CD8-positive, alpha-beta memory T cell (primary cell): ENCODE measurements around the gene TMPRSS13. TPM values are rescaled to one million over a fixed set of nuclear protein-coding genes. Genes with fewer than 3 reads are reported as not detected.

Experiments used
- CTCF ChIA-PET: fragments of 350-600 bp; sonication (Branson Sonifier 250); formaldehyde crosslinking; loops from one replicate; lab custom pipeline; 2021; ENCODE audit warnings: antibody characterized with exemption; lab: Charles Lee
- POLR2A ChIA-PET: fragments of 350-600 bp; sonication (Branson Sonifier 250); formaldehyde crosslinking; loops from one replicate; lab custom pipeline; 2021; ENCODE audit warnings: antibody characterized with exemption; lab: Charles Lee
- DNase-seq, 5 donors: peaks; one replicate each; pipeline versions ENCODE4 v3.0.0 to v3.0.0-alpha.2; 2020 to 2022; ENCODE audit warnings: mixed read lengths in 1 of 5
- H3K27ac ChIP-seq: one replicate; pipeline ENCODE4 v1.7.0; 2013; ENCODE audit warnings: low read depth, mild to moderate bottlenecking, low read length, moderate library complexity
- H3K27me3 ChIP-seq: 2 replicates; pipeline ENCODE4 v1.7.0; 2013; ENCODE audit warnings: low read length, mild to moderate bottlenecking; ENCODE audit not compliant: insufficient read depth, poor library complexity, severe bottlenecking
- H3K36me3 ChIP-seq: 2 replicates; pipeline ENCODE4 v1.7.0; 2013; ENCODE audit warnings: mild to moderate bottlenecking, low read length, moderate library complexity; ENCODE audit not compliant: insufficient read depth
- H3K4me1 ChIP-seq: 2 replicates; pipeline ENCODE4 v1.7.0; 2013; ENCODE audit warnings: mild to moderate bottlenecking, low read length, moderate library complexity; ENCODE audit not compliant: insufficient read depth
- H3K4me3 ChIP-seq: 2 replicates; pipeline ENCODE4 v1.7.0; 2013; ENCODE audit warnings: mild to moderate bottlenecking, low read length
- H3K9me3 ChIP-seq: 2 replicates; pipeline ENCODE4 v1.7.0; 2013; ENCODE audit warnings: mild to moderate bottlenecking, low read length
- H3K27ac Mint-ChIP-seq, 8 donors: one replicate each; pipeline ENCODE4 v1.8.0; 2020 to 2021; ENCODE audit warnings: mixed read lengths in 8 of 8, mild to moderate bottlenecking in 6 of 8, inconsistent platforms in 3 of 8, moderate library complexity in 3 of 8
- H3K27me3 Mint-ChIP-seq, 2 donors: one replicate each; pipeline ENCODE4 v1.8.0; 2020 to 2021; ENCODE audit warnings: mixed read lengths in 2 of 2, mild to moderate bottlenecking in 1 of 2, moderate library complexity in 1 of 2
- H3K36me3 Mint-ChIP-seq, 3 donors: one replicate each; pipeline ENCODE4 v1.8.0; 2020 to 2021; ENCODE audit warnings: mixed read lengths in 3 of 3, inconsistent platforms in 1 of 3, mild to moderate bottlenecking in 1 of 3
- H3K4me1 Mint-ChIP-seq, 3 donors: one replicate each; pipeline ENCODE4 v1.8.0; 2020 to 2021; ENCODE audit warnings: mixed read lengths in 3 of 3, inconsistent platforms in 1 of 3, mild to moderate bottlenecking in 1 of 3
- H3K4me3 Mint-ChIP-seq, 7 donors: one replicate each; pipeline ENCODE4 v1.8.0; 2020 to 2021; ENCODE audit warnings: mixed read lengths in 7 of 7, mild to moderate bottlenecking in 6 of 7, moderate library complexity in 4 of 7, inconsistent platforms in 2 of 7
- H3K9me3 Mint-ChIP-seq, 5 donors: one replicate each; pipeline ENCODE4 v1.8.0; 2020 to 2022; ENCODE audit warnings: mixed read lengths in 5 of 5, mild to moderate bottlenecking in 3 of 5, moderate library complexity in 2 of 5, inconsistent platforms in 1 of 5
- polyA plus RNA-seq: library from polyadenylated mRNA; unstranded; fragments of 300-500 nt; fragmentation: Illumina TruSeq; gene quantifications from one replicate; pipeline ENCODE4 v1.2.3, GENCODE V29; 2021
- total RNA-seq, 2 experiments: library from RNA; stranded (reverse); gene quantifications; one replicate each; pipeline ENCODE4 v1.2.3, GENCODE V29; 2021

TMPRSS13 gene
- total and polyA plus RNA-seq, 3 experiments from 2014 or later, result 1.4 to 1.5 (median 1.5) TPM

DNA sequence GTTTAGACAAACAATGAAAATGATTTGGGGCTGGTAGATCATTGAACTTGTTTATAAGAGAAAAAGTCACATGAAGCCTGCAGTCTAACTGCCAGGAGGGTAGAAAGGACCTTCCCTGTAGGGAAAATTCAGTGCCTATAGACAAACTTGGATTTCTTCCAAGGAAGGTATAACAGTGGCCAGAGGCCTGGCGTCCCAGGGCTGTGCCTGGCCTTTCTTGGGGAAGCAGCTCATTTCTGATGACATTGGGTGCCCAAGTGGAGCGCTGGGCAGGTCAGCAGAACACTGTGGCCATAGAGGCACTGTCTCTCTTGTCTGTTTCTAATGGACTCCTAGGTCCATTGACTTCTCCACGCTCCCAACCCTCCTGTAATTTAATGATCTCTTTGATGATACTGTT lies 46.1 kb downstream of the TMPRSS13 start:
- no peaks in the 10 kb centered on the region for H3K9me3 Mint-ChIP-seq
- no peak overlapping the region for H3K27ac Mint-ChIP-seq
- Histone ChIP-seq H3K27ac (no peak overlapping the region), H3K27me3 (no peaks in the 10 kb centered on the region), H3K4me1 (no peaks in the 10 kb centered on the region), H3K9me3 (no peaks in the 10 kb centered on the region), H3K4me3 (no peak overlapping the region), H3K36me3 (no peaks in the 10 kb centered on the region)
- ChIA-PET CTCF (no interaction called here), POLR2A (no interaction called here)
- no peak overlapping the region for H3K4me3 Mint-ChIP-seq
- no peaks in the 10 kb centered on the region for H3K4me1 Mint-ChIP-seq
- DNase-seq, result no peak
- H3K36me3 Mint-ChIP-seq, result no peaks in the 10 kb centered on the region
- H3K27me3 Mint-ChIP-seq, result peaks cover 21 to 35% of the 10 kb centered on the region in 2 donors

DNA sequence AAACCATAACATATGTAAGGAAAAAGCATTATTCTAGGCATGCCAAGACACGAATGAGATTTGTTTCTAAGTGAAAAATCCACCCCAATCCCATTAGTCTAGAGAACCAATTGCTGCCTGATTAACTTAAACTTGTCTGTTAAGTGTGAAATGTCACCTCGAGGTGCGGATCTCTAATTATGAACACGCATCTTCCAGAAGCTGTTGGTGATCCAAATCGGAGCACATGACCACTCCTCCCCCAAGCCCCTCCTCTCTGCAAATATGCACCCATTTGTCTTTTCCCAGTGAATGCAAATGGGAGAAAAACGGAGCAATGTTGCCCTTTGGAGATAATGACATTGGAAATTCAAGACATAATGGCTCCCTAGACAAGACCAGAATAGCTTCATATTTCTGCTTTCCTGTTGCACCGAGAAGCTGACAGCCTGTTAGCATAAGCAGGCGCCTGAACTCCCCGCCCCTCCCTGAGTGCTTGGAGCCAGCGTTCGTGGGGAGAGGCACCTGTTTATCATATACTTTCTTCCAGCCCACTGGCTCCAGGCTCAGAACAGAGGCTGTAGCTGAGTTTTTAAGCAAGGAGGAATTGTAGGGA lies 46.8 kb downstream of the TMPRSS13 start:
- Mint-ChIP-seq H3K4me1 (no peaks in the 10 kb centered on the region), H3K9me3 (no peaks in the 10 kb centered on the region), H3K27ac (no peak overlapping the region), H3K36me3 (no peaks in the 10 kb centered on the region), H3K27me3 (peaks cover 24 to 39% of the 10 kb centered on the region in 2 donors), H3K4me3 (no peak overlapping the region)
- H3K27me3 ChIP-seq, result peaks cover under 1% of the 10 kb centered on the region
- no peak overlapping the region for H3K4me3 ChIP-seq
- POLR2A ChIA-PET, result no interaction called here
- H3K4me1 ChIP-seq, result no peaks in the 10 kb centered on the region
- CTCF ChIA-PET, result no interaction called here
- H3K9me3 ChIP-seq, result no peaks in the 10 kb centered on the region
- no peak for DNase-seq
- no peaks in the 10 kb centered on the region for H3K36me3 ChIP-seq
- no peak overlapping the region for H3K27ac ChIP-seq

DNA sequence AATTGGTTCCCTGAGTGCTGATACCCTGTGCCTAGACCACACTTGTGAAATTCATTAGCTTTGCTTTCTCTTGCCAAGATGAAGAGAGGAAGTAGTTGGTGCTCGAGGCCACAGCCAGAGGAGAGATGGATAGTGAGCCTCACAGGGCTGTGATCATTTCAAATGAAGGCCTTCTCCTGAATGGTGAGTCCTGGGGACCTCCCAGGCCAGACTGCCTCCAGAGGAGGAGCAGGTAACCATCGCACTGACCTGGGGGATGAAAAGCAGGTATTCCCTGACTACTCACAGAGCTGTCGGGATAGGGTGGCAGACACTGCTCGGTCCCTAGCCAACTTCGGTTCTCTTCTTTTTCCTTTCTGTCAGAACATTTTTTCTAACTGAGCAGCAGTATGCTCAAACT lies 48.0 kb downstream of the TMPRSS13 start:
- Mint-ChIP-seq H3K4me3 (no peak overlapping the region), H3K4me1 (peaks cover 7 to 9% (median 9%) of the 10 kb centered on the region in 3 donors), H3K9me3 (no peaks in the 10 kb centered on the region), H3K27ac (no peak overlapping the region), H3K27me3 (peaks cover 32 to 48% of the 10 kb centered on the region in 2 donors), H3K36me3 (no peaks in the 10 kb centered on the region)
- Histone ChIP-seq H3K9me3 (no peaks in the 10 kb centered on the region), H3K27ac (no peak overlapping the region), H3K36me3 (no peaks in the 10 kb centered on the region), H3K4me1 (peaks cover 6% of the 10 kb centered on the region), H3K4me3 (no peak overlapping the region), H3K27me3 (peaks cover 11% of the 10 kb centered on the region)
- CTCF ChIA-PET, result no interaction called here
- POLR2A ChIA-PET, result no interaction called here
- no peak for DNase-seq

DNA sequence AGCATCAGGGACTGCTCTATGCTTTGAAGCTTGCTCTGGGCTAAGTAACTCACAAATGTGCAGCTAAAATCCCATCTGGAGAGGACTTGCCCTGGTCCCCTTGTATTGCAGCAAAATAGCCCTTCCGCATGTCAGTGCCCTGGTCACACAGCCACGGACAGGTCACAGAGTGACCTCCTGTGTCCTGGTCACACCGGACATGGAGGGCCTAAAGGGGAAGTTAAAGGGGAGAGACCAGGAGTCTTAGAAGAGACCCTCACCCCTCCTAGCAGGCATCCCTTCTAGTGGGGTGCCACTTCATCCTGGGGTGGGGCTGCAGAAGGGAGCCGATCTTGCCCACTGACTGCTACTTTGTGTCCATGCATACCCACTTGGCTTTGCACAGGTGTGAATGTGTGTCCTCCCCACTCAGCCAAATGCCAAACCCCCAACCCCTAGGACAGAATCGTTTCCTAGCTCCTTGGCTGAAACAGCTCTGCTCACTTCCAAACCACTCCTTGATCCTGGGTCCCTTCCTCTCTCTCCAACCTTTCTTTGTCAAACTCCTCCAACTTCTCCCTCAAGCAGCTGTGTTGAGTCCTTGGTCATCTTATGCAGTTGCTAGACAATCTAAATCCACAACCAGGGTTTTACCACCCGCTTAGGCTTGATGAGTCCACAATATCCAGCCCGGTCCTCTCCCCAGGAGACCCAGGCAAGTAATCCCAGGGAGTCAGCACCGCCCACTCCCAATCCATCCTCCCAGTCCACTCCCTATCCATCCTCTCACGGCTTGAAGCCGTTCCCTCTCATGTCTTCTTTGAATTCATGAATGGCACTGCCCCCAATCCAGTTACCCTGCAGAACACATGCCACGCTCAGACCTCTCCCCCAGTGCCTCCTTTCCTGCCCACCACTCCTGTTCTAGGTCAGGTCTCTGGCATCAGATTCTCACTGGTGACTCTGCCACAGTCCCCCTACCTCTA lies 49.4 kb downstream of the TMPRSS13 start:
- Histone ChIP-seq H3K4me3 (no peak overlapping the region), H3K27ac (no peak overlapping the region), H3K36me3 (no peaks in the 10 kb centered on the region), H3K9me3 (no peaks in the 10 kb centered on the region), H3K4me1 (peaks cover 20% of the 10 kb centered on the region), H3K27me3 (peaks cover 25% of the 10 kb centered on the region)
- Mint-ChIP-seq H3K4me1 (peaks cover 19 to 23% (median 23%) of the 10 kb centered on the region in 3 donors), H3K36me3 (peaks cover 0 to 1% (median 0%) of the 10 kb centered on the region in 3 donors), H3K9me3 (no peaks in the 10 kb centered on the region), H3K27me3 (peaks cover 45 to 62% of the 10 kb centered on the region in 2 donors), H3K27ac (no peak overlapping the region), H3K4me3 (peak overlapping the region in 1 of 7 donors; percentile 29)
- DNase-seq, result no peak
- ChIA-PET POLR2A (interaction anchor here (0.7 kb wide), 1 partner anchor 162 kb away, joined by 3 read pairs; no protein-coding TSS in a partner anchor), CTCF (interaction anchor here (1.1 kb wide), 1 partner anchor 63 kb away, joined by 4 read pairs; no protein-coding TSS in a partner anchor)

DNA sequence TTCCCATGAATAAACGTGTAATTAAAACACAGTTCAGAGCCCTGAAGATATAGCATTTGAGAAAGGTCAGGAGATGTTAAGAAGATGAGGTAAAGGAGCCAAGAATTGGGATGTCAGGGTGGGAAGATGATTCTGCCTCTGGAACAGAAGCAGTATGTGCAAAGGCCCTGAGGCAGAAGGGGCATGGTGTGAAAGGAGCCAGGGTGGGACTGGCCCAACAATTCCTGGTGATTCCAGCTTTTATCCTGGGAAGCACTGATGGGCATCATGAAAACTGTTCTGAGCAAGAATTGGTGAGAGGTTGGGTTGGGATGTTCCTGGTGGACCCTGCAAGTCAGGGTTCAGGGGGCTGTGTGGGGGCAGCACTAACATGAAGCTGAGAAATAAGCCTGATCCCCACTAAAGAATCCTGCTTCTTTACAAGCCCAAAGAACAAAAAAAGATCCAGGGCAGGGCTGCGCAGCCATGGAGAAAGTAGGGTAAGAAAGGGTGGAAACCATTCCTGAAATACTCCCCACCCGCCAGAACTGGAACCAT lies 50.2 kb downstream of the TMPRSS13 start:
- Mint-ChIP-seq H3K27me3 (peaks cover 51 to 67% of the 10 kb centered on the region in 2 donors), H3K36me3 (peaks cover 0 to 1% (median 0%) of the 10 kb centered on the region in 3 donors), H3K27ac (peak overlapping the region in 1 of 8 donors; percentile 23), H3K9me3 (no peaks in the 10 kb centered on the region), H3K4me1 (peaks cover 22 to 29% (median 24%) of the 10 kb centered on the region in 3 donors), H3K4me3 (no peak overlapping the region)
- no peak for DNase-seq
- POLR2A ChIA-PET, result no interaction called here
- Histone ChIP-seq H3K4me1 (peaks cover 20% of the 10 kb centered on the region), H3K27ac (no peak overlapping the region), H3K27me3 (peaks cover 33% of the 10 kb centered on the region), H3K36me3 (no peaks in the 10 kb centered on the region), H3K4me3 (no peak overlapping the region), H3K9me3 (no peaks in the 10 kb centered on the region)
- CTCF ChIA-PET, result interaction anchor here (1.1 kb wide), 1 partner anchor 62 kb away, joined by 4 read pairs; no protein-coding TSS in a partner anchor

DNA sequence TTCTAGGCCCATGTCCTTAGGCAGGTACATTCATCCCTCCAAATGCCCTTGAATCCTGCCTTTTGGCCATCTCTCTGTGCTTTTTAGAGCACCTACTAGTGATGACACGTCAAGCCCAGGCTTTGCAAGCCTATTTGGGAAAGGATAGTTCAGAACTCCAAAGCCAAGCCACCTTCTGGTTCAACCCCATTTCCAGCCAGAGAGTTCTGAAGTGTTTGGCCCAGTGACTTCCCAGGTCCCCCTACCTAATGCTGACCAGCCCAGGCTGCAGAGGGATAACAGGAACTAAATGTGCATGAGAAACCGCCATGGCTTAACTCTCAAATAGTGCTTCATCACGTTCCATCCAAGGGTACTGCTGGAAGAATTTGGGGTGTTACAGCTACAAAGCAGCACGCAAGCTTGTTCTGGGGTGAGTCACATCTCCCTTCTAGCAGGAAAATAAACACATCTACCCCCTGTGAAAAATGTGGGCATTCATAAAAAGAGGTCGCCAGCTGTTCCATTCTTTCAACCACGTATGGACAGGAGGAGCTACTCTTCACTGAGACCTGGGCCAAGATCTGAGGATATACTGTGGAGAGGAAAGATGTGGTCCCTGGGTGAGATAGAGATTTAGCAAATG lies 50.8 kb downstream of the TMPRSS13 start:
- Histone ChIP-seq H3K4me1 (peaks cover 24% of the 10 kb centered on the region), H3K27ac (no peak overlapping the region), H3K27me3 (peaks cover 39% of the 10 kb centered on the region), H3K9me3 (no peaks in the 10 kb centered on the region), H3K36me3 (no peaks in the 10 kb centered on the region), H3K4me3 (no peak overlapping the region)
- Mint-ChIP-seq H3K27me3 (peaks cover 54 to 69% of the 10 kb centered on the region in 2 donors), H3K27ac (peak overlapping the region in 1 of 8 donors; percentile 23), H3K4me1 (peaks cover 23 to 31% (median 24%) of the 10 kb centered on the region in 3 donors), H3K9me3 (no peaks in the 10 kb centered on the region), H3K4me3 (peak overlapping the region in 2 of 7 donors; percentile 2 to 30), H3K36me3 (peaks cover 0 to 1% (median 0%) of the 10 kb centered on the region in 3 donors)
- DNase-seq, result no peak
- CTCF ChIA-PET, result interaction anchor here (1.1 to 1.5 kb wide), 2 partner anchors 61 to 175 kb away, joined by 4 to 6 read pairs; no protein-coding TSS in a partner anchor
- POLR2A ChIA-PET, result no interaction called here

DNA sequence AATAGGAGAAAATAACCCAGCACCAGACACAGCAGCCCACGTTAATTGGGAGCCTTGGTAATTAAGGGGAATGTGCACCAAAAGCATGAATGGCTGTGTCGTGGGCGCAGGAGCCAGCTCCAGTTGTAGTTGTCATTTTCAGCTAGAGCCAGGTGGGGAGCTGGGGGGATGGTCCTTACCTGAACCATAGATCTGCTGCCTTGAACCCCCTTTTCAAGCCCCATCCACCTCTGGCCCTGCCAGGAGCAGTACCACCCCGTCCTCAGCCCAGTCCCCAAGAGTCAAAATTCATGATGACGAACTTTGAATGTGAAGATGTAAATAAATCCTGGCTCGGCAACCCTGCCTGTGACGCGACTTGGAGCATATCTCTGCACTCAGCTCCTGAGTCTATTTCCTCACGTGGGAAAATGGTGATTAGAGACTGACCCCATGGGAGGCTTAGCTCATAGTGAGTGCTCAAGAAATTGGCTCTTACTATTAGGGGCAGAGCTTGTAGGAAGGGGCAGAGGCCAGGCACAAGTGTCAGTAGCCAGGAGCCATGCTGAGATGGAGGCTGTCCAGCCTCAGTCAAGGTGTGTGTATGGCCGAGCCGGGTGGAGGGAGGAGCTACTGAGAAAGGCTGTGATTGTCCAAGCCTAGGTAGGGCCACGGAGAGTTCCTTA lies 52.0 kb downstream of the TMPRSS13 start:
- Mint-ChIP-seq H3K4me3 (peak overlapping the region in 6 of 7 donors; percentile 23 to 73 (median 67)), H3K9me3 (no peaks in the 10 kb centered on the region), H3K27ac (peak overlapping the region in 1 of 8 donors; percentile 84), H3K36me3 (peaks cover 0 to 1% (median 0%) of the 10 kb centered on the region in 3 donors), H3K4me1 (peaks cover 24 to 35% (median 26%) of the 10 kb centered on the region in 3 donors), H3K27me3 (peaks cover 55 to 72% of the 10 kb centered on the region in 2 donors)
- Histone ChIP-seq H3K27ac (no peak overlapping the region), H3K4me3 (no peak overlapping the region), H3K36me3 (no peaks in the 10 kb centered on the region), H3K9me3 (no peaks in the 10 kb centered on the region), H3K4me1 (peaks cover 32% of the 10 kb centered on the region), H3K27me3 (peaks cover 42% of the 10 kb centered on the region)
- CTCF ChIA-PET, result interaction anchor here (1.1 to 1.5 kb wide), 2 partner anchors 11 to 176 kb away, joined by 3 to 6 read pairs; no protein-coding TSS in a partner anchor
- POLR2A ChIA-PET, result no interaction called here
- no peak for DNase-seq
